HG03108 (cell line): ENCODE measurements around the gene PGC.

Experiments used
- ATAC-seq: cut with Tn5 transposase; IDR thresholded peaks from one replicate; pipeline ENCODE4 v1.9.1; 2021; ENCODE audit warnings: moderate library complexity; ENCODE audit not compliant: unreplicated experiment

PGC gene

GRCh38 chr6:41750374-41750773 is 3.2 kb upstream of the PGC start:
- ATAC-seq = no peak

GRCh38 chr6:41748542-41748941 is 1.3 kb upstream of the PGC start:
- no peak for ATAC-seq

DNA sequence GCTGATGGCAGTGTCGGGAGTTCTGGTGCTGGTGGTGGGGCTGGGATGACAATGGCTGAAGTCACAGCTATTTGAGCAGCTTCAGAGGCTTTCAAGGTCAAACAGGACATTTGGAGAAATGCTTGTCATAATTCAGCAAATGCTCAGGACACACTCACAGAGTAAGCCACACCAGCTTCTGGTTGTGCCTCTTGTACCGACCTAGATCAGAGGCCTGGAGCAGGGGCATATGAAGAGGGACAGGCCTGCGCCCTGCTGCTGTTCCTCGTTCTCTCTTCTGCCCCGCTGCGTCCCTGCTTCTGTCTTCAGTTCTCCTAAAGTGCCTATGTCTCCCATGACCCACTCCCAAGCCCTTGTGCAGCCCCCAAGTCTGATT is 893 bp upstream of the PGC start:
- ATAC-seq = no peak

DNA sequence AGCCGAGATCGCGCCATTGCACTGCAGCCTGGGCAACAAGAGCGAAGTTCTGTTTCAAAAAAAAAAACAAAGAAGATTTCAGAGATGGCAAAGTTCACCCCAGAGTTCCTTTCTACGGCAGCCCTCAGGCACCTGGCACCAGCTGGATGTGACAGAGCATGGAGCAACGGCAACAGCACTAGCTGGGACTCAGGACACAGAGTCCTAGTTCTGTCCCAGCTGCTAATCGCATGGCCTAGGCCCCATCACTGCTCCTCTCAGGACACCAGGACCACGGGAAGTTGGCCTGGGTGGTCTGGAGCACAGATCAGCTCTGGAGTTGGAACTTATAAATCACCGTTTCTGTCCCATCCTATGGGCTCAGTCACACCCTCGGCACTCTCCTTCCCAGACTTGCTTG is 1.1 kb downstream of the PGC start:
- ATAC-seq = no peak

- no peak for ATAC-seq
Observed at GRCh38 chr6:41744236-41744787, 2.9 kb downstream of the PGC start.

GRCh38 chr6:41743406-41744235 is 3.6 kb downstream of the PGC start:
- no peak for ATAC-seq

- ATAC-seq = no peak
Observed at GRCh38 chr6:41741625-41742490, 5.3 kb downstream of the PGC start.

DNA sequence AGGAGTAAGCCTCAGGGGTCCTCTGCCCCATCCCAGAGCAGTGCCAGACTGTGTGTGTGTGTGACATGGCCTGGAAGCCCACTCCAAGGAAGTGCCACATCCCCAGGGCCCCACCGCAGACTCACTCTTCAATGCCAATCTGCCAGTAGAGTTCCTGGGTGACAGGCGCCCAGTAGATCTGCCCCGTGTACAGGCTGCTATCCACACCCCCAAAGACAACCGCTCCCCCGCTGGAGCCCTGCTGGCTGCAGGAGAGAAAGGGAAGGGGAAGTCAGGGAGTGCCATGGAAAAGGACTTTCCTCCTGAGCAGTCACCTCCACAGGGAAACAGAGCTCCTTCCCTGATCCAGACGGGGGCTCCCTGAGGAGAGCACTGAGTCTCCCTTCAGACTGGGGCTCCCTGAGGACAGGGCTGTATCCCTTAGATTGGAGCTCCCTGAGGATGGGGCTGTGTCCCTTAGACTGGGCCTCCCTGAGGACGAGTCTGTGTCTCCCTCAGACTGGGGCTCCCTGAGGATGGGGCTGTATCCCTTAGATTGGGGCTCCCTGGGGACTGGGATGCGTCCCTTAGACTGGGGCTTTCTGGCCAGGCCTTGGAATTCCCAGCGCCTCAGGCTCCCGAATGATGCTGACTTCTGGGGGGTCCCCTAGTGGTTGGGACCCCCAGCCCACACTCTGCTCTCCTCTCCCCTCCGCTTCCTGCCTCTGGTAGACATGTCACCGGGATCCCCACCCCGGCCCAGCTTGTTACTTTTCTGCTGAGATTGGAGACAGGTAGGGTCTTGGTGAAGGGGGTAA is 6.6 kb downstream of the PGC start:
- ATAC-seq = no peak

- no peak for ATAC-seq
Observed at GRCh38 chr6:41739041-41739440, 8.2 kb downstream of the PGC start.

- no peak for ATAC-seq
Observed at GRCh38 chr6:41737591-41738130, 9.5 kb downstream of the PGC start.

- ATAC-seq = no peak
Observed at GRCh38 chr6:41736800-41737555, 10.2 kb downstream of the PGC start.

DNA sequence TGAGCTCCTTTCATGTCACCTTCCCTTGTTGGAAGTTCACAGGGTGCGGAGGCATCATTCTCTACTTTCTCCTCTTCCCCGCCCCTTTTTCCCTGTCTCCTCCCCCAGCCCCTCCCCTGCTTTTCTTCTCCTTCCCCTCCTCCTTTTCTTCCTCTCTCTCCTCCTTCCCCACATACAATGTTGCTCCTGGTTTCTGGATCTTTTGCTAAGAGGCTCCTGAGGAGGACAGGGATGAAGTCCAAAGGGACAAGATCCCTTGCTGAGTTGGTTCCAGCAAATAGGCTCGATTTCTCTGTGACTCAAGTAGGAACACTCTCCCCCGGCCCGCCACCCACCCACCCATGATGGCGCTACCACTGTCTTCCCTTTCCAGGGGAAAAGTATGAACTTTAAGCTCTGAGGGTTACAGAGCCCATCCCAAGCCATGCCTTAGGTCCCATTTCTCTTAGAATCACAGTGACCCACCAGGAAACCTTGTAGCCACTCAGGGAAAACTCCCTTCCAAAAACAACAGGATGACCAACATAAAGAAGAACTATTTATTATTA is 10.9 kb downstream of the PGC start:
- ATAC-seq = no peak

DNA sequence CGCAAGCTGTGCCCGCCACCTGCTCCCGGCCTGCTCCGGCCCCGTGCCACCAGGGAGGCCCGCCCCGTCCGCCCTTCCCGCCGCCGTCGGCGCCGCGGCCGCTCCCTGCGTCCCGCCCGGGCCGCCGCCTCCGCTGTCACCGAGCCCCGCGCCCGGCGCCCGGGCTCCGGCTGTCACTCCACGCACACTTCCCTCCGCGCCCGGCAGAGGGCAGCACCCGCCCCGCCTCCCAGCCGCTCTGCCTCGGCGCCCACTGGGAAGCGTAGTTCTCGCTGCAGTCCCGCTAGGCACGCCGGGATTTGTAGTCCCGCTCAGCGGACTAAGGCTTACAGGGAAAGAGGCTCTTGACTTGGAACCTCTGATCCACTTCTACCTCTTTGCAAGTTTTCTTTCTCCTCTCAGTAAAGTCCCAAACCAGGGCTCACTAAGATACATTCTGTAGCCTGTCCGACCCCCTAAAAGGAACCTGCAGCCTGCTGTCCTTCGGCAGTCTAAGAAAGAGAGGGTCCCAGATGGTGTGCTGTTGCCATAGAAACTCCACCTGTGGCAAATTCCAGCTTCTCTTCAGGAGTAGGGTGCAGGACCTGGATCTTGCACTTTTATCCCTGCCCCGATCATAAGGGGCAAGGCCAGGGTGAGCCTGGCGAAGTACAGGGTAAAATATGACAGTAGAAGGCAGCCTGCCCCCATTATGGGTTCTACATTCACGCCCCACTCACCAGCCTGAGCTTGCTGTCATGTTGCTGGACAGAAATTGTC is 11.6 kb downstream of the PGC start, which contains the start of gene TFEB:
TSS of gene TFEB (minus strand) at position 182 of the 759 bp plus-strand sequence. CDS start 44,395 bp downstream, outside the sequence.
- peak; percentile 41 for ATAC-seq

- ATAC-seq = peak; percentile 17
Observed at GRCh38 chr6:41734666-41735426, 12.4 kb downstream of the PGC start.

GRCh38 chr6:41733707-41734665 is 13.2 kb downstream of the PGC start:
- ATAC-seq = peak; percentile 37

- no peak for ATAC-seq
Observed at GRCh38 chr6:41733360-41733706, 13.9 kb downstream of the PGC start.
